Vagina (tissue), 2 donors: ENCODE measurements around the gene ATF5. TPM values are rescaled to one million over a fixed set of nuclear protein-coding genes. Genes with fewer than 3 reads are reported as not detected.

Experiments used
- DNase-seq, 2 donors: peaks; one replicate each; pipeline ENCODE4 v3.0.0-alpha.2; 2017; ENCODE audit errors: extremely low spot score in 2 of 2
- H3K27ac ChIP-seq: fragments of 200-600 bp; sonication (generic); one replicate; pipeline ENCODE4 v1.5.1; 2019
- H3K27me3 ChIP-seq: fragments of 200-600 bp; sonication (generic); one replicate; pipeline ENCODE4 v1.5.1; 2019
- H3K36me3 ChIP-seq, 2 donors: fragments of 200-600 bp; sonication (generic); one replicate each; pipeline ENCODE4 v1.5.1; 2017 to 2019
- H3K4me1 ChIP-seq: fragments of 200-600 bp; sonication (generic); one replicate; pipeline ENCODE4 v1.5.1; 2019
- H3K4me3 ChIP-seq, 2 donors: fragments of 200-600 bp; sonication (generic); 1 replicate in 1 of 2; 2 replicates in 1 of 2; pipeline ENCODE4 v1.5.1; 2016 to 2019
- H3K9me3 ChIP-seq: fragments of 200-600 bp; sonication (generic); one replicate; pipeline ENCODE4 v1.5.1; 2019
- CTCF ChIP-seq, 3 experiments: fragments of 450-650 bp in 2 of 3; fragments of 200-600 bp in 1 of 3; sonication (generic) in 1 of 3; IDR thresholded peaks; one replicate each; pipeline ENCODE4 v1.5.1; 2017 to 2019; ENCODE audit warnings: antibody characterized with exemption in 3 of 3, mild to moderate bottlenecking in 2 of 3, moderate library complexity in 2 of 3
- POLR2A ChIP-seq, 2 donors: fragments of 450-650 bp; IDR thresholded peaks; one replicate each; pipeline ENCODE4 v1.6.1; 2017; ENCODE audit warnings: antibody characterized with exemption in 2 of 2, mild to moderate bottlenecking in 2 of 2, moderate library complexity in 2 of 2
- POLR2AphosphoS5 ChIP-seq, 2 donors: sonication (generic); formaldehyde crosslinking; IDR thresholded peaks; one replicate each; pipeline ENCODE4 v1.9.0; 2017; ENCODE audit warnings: antibody characterized with exemption in 2 of 2, mild to moderate bottlenecking in 2 of 2, low read depth in 1 of 2; ENCODE audit not compliant: insufficient read depth in 1 of 2
- intact Hi-C: fragments of 100-400 bp; cut with DNase I; formaldehyde crosslinking; loops from one replicate; pipeline ENCODE4 v1.15.1; 2023
- total RNA-seq: library from RNA; depleted of rRNA; stranded (reverse); fragments of >200 nt; gene quantifications from one replicate; pipeline ENCODE4 v1.2.3, GENCODE V29; 2016

The ATF5 gene, protein sequence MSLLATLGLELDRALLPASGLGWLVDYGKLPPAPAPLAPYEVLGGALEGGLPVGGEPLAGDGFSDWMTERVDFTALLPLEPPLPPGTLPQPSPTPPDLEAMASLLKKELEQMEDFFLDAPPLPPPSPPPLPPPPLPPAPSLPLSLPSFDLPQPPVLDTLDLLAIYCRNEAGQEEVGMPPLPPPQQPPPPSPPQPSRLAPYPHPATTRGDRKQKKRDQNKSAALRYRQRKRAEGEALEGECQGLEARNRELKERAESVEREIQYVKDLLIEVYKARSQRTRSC
- 5.6 TPM for total RNA-seq

DNA sequence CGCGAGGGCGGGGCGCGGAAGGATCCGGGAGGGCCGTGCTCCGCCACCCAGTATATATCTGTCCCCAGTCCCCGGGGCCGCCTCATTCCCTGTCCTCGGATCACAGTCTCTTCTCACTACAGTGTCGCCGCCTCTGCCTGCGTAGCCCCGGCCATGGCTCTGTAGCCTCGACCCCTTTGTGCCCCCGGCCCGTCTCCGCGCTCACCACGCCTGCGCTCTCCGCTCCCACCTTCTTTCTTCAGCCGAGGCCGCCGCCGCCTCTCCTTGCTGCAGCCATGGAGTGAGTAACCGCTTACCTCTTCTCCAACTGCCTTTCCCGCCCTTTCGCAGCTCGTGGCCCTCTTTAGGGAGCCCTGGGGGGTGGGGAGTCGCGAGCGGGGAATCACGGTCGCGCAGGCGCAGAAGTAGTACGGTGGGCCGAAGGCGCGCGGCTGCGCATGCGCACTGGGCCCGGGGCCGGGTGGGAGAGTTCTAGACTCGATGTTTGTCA, at the start of gene ATF5, which contains the start of gene NUP62:
ATF5 (plus strand) TSS at position 85 of the 490 bp plus-strand sequence. CDS start 1,646 bp downstream, outside the sequence.
NUP62 (minus strand) TSS at position 384 of the 490 bp plus-strand sequence. CDS start 19,697 bp downstream, outside the sequence.
- Histone ChIP-seq H3K27ac (peak within 1 kb of the TSS; percentile 90), H3K36me3 (peaks cover 0 to 9% of the 10 kb centered on the region in 2 donors), H3K9me3 (no peaks in the 10 kb centered on the region), H3K27me3 (no peaks in the 10 kb centered on the region), H3K4me1 (peaks cover 28% of the 10 kb centered on the region), H3K4me3 (peak within 1 kb of the TSS; percentile 68 to 99)
- intact Hi-C loops = no loop called here
- TF ChIP-seq POLR2AphosphoS5 (IDR thresholded peaks at IDR 0.05; ENCODE audit: insufficient read depth in 1 of 2, low read depth in 1 of 2) (peak in 1 of 2 donors; percentile 87), POLR2A (IDR thresholded peaks at IDR 0.05) (no peak)
- no peak for DNase-seq

GRCh38 chr19:49879243-49879963, 49.6 kb upstream of the ATF5 start:
- Histone ChIP-seq H3K27ac (no peak overlapping the region), H3K9me3 (no peaks in the 10 kb centered on the region), H3K27me3 (no peaks in the 10 kb centered on the region), H3K4me3 (no peak overlapping the region), H3K36me3 (peaks cover 2 to 54% of the 10 kb centered on the region in 2 donors), H3K4me1 (peaks cover 30% of the 10 kb centered on the region)
- TF ChIP-seq CTCF (IDR thresholded peaks at IDR 0.05) (no peak), POLR2AphosphoS5 (IDR thresholded peaks at IDR 0.05; ENCODE audit: insufficient read depth in 1 of 2, low read depth in 1 of 2) (no peak)
- DNase-seq = no peak
- intact Hi-C loops = loop anchor here (5.0 kb wide), 1 partner anchor 112 kb away; the partner anchor contains the start of gene AP2A1

DNA sequence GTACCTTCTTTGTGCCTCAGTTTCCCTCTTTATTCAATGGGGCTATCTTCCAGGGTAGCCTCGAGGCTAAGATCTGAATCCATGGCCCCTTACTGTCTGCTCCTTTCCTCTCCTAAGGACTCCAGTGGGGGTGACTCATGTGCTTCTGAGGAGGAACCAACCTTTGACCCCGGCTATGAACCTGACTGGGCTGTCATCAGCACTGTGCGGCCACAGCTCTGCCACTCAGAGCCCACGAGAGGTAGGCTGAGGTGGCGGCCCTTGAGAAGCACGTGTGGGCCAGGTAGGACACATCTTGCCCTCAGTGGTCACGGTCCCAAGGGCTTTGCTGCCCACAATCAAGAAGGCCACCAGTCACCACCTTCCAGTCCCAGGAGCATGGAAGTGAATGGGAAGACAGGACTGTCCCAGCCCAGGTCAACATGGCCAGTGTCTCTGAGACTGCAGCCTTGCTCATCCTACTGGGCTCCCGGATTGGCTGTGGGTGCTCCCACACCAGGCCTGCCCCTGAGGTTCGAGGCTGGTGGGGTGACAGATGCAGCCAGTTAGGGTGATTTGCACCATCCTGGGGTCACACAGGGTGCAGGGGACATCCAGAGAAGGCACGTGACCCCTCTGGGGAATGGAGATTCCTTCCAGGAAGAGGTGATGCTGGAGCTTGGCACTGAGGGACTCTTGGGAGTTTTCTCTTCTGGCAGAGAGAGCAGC, 48.7 kb upstream of the ATF5 start:
- DNase-seq = no peak

GRCh38 chr19:49881186-49881585, 47.8 kb upstream of the ATF5 start:
- Histone ChIP-seq H3K4me3 (no peak overlapping the region), H3K27ac (no peak overlapping the region), H3K9me3 (no peaks in the 10 kb centered on the region), H3K27me3 (no peaks in the 10 kb centered on the region), H3K4me1 (peaks cover 13% of the 10 kb centered on the region), H3K36me3 (peaks cover 4 to 57% of the 10 kb centered on the region in 2 donors)
- no peak for DNase-seq
- TF ChIP-seq POLR2A (IDR thresholded peaks at IDR 0.05) = no peak
- no peak for TF ChIP-seq CTCF (IDR thresholded peaks at IDR 0.05)
- TF ChIP-seq POLR2AphosphoS5 (IDR thresholded peaks at IDR 0.05; ENCODE audit: insufficient read depth in 1 of 2, low read depth in 1 of 2) = no peak
- intact Hi-C loops = no loop called here

More for the DNA sequence above, 48.7 kb upstream of the ATF5 start:
- H3K4me1 ChIP-seq = peaks cover 20% of the 10 kb centered on the region
- intact Hi-C loops = no loop called here
- no peak overlapping the region for H3K27ac ChIP-seq
- TF ChIP-seq CTCF (IDR thresholded peaks at IDR 0.05) (no peak), POLR2A (IDR thresholded peaks at IDR 0.05) (no peak), POLR2AphosphoS5 (IDR thresholded peaks at IDR 0.05; ENCODE audit: insufficient read depth in 1 of 2, low read depth in 1 of 2) (no peak)
- H3K36me3 ChIP-seq = peaks cover 4 to 57% of the 10 kb centered on the region in 2 donors
- no peaks in the 10 kb centered on the region for H3K9me3 ChIP-seq
- no peaks in the 10 kb centered on the region for H3K27me3 ChIP-seq
- H3K4me3 ChIP-seq = no peak overlapping the region
